ENCODE data around the gene ANKRD36C.
"Not testable (repeated sequence)": the region's sequence is repeated elsewhere in the genome, so short reads cannot be mapped to it uniquely, and the experiment has no call there.

The ANKRD36C gene

DNA sequence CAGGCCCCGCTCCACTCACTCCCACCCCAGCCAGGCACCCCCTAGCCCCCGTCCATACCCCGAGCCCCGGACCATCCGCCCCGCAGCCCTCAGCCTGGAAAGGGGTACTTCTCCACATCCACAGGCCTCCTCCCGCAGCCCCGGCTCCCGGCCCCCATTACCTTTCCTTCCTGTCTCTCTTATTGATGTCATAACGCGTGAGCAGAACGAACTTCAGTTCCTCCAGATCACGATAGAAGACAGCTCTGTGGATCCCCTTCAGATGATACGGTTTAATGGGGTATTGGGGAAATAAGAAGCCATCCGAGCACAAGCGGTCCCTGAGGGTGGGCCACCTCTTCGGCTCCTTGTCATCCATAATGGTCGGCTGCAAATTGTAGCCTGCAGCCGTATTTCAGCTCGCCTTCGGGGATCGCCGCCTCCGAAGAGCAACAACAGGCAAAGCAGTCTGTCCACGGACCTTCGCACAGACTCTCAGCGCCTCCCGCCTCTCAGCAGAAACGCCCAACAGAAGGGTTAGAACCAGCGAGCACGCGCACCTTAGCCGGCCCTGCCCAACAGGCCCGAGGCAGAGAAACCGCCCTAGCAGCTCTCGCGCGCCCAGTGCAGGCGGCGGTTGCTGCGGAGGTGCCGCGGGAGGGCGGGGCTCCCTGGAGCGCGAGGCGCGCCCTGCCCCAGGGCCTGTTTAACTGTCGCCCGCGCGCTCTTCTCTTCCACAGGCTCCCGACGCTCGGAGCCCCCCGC lies at the start of gene ANKRD36C:
Gene ANKRD36C, minus strand, starts transcription at position 474 of the 744 bp plus-strand sequence. Its CDS starts 116 bp downstream, at position 358.
- DNase-seq, result not testable (repeated sequence)

GRCh38 chr2:96035554-96035953 lies 43.9 kb upstream of the ANKRD36C start:
- not testable (repeated sequence) for DNase-seq

DNA sequence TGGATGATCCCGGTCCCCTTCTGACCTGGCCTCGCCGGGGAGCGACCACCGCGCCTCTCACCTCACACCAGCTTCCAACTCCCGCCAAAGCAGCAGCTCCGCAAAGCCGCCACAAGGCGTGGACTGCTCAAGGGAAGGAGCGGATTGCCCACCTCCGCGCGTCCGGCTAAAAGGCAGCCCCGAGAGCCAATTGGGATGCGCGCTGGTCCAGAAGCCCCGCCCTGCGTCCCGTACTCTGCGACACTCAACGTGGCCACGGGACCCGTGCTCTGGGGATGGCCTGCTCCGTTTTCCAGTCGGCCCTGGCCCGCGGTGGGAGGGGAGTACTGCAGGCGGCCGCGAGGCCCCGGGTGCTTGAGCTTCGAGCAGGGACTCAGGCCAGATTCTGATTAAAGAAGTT lies 43.2 kb upstream of the ANKRD36C start, which contains the start of gene GPAT2:
Gene GPAT2, minus strand, starts transcription at position 125 of the 400 bp plus-strand sequence. CDS start 2,557 bp downstream, outside the sequence.
- DNase-seq, result not testable (repeated sequence)

- DNase-seq, result not testable (repeated sequence)
Observed at GRCh38 chr2:96033997-96034396, 42.4 kb upstream of the ANKRD36C start.

DNA sequence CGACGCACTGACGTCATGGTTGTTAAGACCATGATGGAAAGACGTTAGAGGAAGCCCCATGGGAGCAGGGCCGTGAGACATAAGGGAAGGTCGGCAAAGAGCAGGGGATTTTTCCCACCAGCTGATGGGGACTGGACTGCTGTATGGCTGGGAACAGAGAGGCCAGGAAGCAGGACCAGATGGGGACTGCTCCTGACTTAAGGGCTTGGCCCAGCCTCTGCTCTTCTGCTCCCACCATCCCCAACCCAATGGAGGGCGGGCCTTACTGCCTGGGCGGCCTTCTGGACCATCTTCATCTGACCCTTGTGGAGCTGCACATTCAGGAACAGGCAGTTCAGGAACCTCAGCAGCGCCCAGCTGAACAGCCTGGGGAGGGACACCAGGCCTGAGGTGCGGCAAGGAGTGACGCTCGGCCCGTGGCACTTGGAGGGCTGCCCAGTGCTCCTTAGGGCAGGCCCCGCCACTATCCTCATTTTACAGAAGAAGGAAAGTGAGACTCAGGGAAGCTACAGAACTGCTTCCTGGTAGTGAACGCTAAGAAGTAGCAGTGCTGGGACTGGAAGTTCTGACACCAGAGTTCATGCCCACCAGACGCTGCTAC lies 36.2 kb upstream of the ANKRD36C start:
- DNase-seq, result not testable (repeated sequence)

DNA sequence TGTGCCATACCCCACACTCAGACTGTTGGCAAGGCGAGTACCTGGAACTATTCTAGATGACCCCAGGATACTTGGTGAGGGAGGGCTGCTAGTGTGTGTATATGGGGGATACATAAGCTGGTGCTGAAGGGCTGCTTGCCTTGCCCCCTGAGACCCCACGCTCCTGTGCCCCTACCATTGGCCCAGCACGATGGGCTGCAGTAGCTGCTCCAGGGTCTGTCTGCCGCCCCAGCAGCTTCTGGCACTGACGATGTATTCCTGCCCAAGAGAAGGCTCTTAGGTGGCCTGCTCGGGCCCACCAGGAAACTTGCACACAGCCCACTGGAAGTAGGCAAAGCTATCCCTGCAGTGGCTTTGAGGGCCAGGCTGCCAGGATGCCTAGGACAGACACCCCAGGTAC lies 34.1 kb upstream of the ANKRD36C start:
- DNase-seq, result not testable (repeated sequence)

DNA sequence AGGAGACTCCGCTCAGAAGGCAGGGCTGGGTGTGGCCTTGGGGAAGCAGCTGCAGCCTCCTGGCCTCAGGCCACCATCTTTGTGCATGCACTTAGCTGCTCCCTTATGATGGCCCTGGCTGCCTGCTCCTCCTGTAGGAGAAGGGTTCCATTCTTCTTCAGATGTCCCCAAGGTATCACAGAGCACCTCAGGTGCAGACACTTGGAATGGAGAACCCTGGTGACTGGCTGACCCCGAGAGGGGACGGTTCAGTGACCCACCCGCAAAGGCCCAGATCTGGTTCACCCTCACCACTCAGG lies 33.5 kb upstream of the ANKRD36C start:
- DNase-seq, result no peak

- DNase-seq, result no peak
Observed at GRCh38 chr2:96024336-96025193, 32.9 kb upstream of the ANKRD36C start.

GRCh38 chr2:96023701-96024100 lies 32.1 kb upstream of the ANKRD36C start:
- DNase-seq, result not testable (repeated sequence)

GRCh38 chr2:96022701-96023447 lies 31.2 kb upstream of the ANKRD36C start:
- not testable (repeated sequence) for DNase-seq

DNA sequence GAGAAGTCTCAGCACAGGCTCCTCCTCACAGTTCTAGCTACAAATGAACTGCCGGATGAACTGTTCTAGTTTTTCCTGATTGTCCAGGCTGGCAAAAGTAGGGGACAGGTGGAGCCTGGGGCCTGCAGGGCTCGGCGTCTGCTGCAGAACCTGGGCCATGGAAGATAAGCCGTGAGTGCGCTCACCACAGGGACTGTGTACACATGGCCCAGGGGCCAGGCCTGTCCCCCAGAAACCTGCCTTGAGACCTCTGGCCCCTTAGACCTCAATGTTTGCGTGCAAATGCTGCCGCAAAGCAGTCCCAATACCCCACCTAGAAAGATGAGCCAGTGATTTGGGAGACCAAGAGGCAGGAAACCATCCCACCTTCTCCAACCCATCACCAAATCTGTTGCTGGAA lies 30.5 kb upstream of the ANKRD36C start:
- DNase-seq, result not testable (repeated sequence)

- DNase-seq, result not testable (repeated sequence)
Observed at GRCh38 chr2:96021142-96021541, 29.5 kb upstream of the ANKRD36C start.

DNA sequence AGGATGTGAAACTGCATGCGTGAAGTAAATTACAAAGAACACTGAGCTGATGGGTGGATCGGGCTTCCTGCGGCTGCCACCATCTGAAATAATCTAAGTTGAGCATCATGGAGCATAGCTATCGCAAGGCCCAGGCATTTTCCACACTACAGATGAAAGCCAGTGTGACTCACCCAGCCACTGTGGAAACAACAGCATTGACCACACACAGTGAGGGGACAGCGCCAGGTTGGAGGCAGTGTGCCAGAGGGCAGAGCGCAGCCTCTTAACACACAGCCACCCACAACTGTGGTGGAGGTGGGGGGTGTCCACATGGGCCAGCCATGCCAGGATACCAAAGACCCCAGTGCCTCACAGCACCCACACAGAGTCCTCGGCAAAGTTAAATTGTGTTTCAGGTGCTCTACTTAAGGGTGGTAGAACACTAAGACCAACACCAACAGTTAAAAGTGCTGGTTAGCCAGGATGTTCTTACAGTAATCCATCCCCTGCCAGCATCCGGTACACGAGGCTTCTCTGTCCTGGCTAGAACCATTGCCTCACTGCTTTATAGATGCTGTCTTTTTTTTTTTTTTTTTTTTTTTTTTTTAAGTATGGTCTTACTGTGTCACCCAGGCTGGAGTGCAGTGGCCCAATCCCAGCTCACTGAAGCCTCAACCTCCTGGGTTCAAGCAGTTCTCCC lies 28.4 kb upstream of the ANKRD36C start:
- not testable (repeated sequence) for DNase-seq

DNA sequence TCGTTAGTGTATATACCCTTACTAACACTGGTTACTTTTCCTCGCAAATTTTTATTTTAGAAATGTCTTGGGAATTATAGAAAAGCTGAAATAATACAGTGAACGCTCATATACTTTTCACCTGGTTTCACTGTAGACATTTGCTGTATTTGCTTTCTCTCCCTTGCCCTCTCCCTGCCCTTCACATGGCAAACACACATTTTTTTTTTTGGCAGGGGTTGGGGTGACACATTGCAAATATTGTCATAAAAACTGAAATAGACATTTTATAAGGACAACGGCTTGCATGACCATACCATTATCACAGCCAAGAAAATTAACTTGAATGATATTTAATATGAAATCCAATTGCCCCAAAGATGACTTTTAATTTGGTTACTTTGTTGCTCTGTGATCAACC lies 24.7 kb upstream of the ANKRD36C start:
- not testable (repeated sequence) for DNase-seq

GRCh38 chr2:96012792-96013264 lies 21.2 kb upstream of the ANKRD36C start:
- not testable (repeated sequence) for DNase-seq

GRCh38 chr2:96012086-96012791 lies 20.6 kb upstream of the ANKRD36C start:
- not testable (repeated sequence) for DNase-seq

GRCh38 chr2:96011129-96011455 lies 19.5 kb upstream of the ANKRD36C start:
- not testable (repeated sequence) for DNase-seq

DNA sequence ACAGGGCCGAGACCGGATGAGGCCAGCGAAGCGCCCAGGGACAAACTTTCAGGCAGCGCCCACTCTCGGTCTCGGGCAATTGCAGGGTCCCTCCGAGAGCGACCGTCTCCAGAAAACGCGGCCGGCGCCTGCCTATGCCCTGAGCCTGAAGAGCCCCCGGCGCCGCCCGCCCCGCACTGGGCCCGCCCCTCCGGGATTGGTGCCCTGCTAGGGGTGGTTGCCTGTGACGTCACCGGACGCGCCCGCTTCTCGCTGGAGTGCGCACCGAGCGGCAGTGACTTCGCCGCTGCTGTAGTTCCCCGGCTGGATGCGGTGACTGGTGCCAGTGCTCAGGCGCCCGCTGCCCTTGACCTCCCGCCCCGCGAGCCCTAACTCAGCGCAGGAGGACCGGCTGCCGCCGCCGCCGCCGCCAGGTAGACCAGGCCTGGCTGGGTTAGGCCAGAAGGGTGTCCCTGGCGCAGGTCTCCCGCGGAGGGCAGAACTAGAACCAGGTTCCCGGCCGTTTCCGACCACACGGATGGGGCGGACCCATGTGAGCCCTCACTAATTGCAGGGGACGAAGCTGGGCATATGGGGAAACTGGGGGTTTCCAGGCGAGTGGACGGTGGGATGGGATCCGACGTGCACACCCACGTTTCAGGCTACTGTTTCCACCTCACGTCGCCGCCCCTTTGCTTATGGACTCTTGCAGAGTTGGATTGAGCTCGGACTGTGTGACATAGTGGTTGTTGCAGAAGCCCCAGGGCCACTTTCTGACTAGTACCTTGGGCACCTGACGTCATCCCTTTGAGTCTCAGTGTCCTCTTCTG lies 18.9 kb upstream of the ANKRD36C start:
- not testable (repeated sequence) for DNase-seq

GRCh38 chr2:96009833-96010232 lies 18.2 kb upstream of the ANKRD36C start:
- not testable (repeated sequence) for DNase-seq

GRCh38 chr2:96008051-96008450 lies 16.4 kb upstream of the ANKRD36C start:
- not testable (repeated sequence) for DNase-seq
